ENCODE results near the gene AKAP7.

GRCh38 chr6:131101911-131102680, 33.2 kb upstream of the AKAP7 start:
- TF ChIP-seq, protein P1, sequence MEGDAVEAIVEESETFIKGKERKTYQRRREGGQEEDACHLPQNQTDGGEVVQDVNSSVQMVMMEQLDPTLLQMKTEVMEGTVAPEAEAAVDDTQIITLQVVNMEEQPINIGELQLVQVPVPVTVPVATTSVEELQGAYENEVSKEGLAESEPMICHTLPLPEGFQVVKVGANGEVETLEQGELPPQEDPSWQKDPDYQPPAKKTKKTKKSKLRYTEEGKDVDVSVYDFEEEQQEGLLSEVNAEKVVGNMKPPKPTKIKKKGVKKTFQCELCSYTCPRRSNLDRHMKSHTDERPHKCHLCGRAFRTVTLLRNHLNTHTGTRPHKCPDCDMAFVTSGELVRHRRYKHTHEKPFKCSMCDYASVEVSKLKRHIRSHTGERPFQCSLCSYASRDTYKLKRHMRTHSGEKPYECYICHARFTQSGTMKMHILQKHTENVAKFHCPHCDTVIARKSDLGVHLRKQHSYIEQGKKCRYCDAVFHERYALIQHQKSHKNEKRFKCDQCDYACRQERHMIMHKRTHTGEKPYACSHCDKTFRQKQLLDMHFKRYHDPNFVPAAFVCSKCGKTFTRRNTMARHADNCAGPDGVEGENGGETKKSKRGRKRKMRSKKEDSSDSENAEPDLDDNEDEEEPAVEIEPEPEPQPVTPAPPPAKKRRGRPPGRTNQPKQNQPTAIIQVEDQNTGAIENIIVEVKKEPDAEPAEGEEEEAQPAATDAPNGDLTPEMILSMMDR (IDR thresholded peaks at IDR 0.05): no peak
- no peak for TF ChIP-seq POLR2AphosphoS5 (IDR thresholded peaks at IDR 0.05)
